Testis (tissue), 3 donors: ENCODE results near the gene ARHGEF7. TPM values are rescaled to one million over a fixed set of nuclear protein-coding genes. Genes with fewer than 3 reads are reported as not detected.

Experiments
- DNase-seq: peaks from one replicate; pipeline ENCODE4 v3.0.0-alpha.2; 2019
- H3K27ac ChIP-seq, 2 donors: fragments of 200-600 bp; sonication (generic); one replicate each; pipeline ENCODE4 v1.5.1; 2019
- H3K27me3 ChIP-seq: fragments of 200-600 bp; sonication (generic); one replicate; pipeline ENCODE4 v1.5.1; 2019
- H3K36me3 ChIP-seq: fragments of 200-600 bp; sonication (generic); one replicate; pipeline ENCODE4 v1.5.1; 2017; ENCODE audit warnings: low read depth; ENCODE audit errors: missing control alignments
- H3K4me1 ChIP-seq: fragments of 200-600 bp; sonication (generic); one replicate; pipeline ENCODE4 v1.5.1; 2019
- H3K4me3 ChIP-seq, 2 donors: fragments of 200-600 bp; sonication (generic); one replicate each; pipeline ENCODE4 v1.5.1; 2017 to 2019
- H3K9me3 ChIP-seq: fragments of 200-600 bp; sonication (generic); one replicate; pipeline ENCODE4 v1.5.1; 2017
- CTCF ChIP-seq, 3 experiments: fragments of 450-650 bp in 2 of 3; fragments of 200-600 bp in 1 of 3; sonication (generic) in 1 of 3; IDR thresholded peaks; one replicate each; pipeline ENCODE4 v1.5.1; 2016 to 2019; ENCODE audit warnings: antibody characterized with exemption in 3 of 3, mild to moderate bottlenecking in 2 of 3, moderate library complexity in 1 of 3
- POLR2A ChIP-seq: fragments of 450-650 bp; IDR thresholded peaks from one replicate; pipeline ENCODE4 v1.6.1; 2017; ENCODE audit warnings: antibody characterized with exemption, mild to moderate bottlenecking, moderate library complexity
- WGBS, 2 donors: methylation state at CpG; one replicate each; pipeline ENCODE4 v1.1.5; 2018; 5-methylcytosine and 5-hydroxymethylcytosine counted together
- intact Hi-C: fragments of 100-400 bp; cut with DNase I; formaldehyde crosslinking; loops from one replicate; pipeline ENCODE4 v1.15.1; 2023; ENCODE audit warnings: low total_unique reads
- polyA plus RNA-seq: library from polyadenylated mRNA; stranded (reverse); fragments of 350-450 nt; fragmentation: Illumina TruSeq; extraction: RNeasy Lipid Tissue Mini Kit (QIAGEN cat#74804); gene quantifications from one replicate; pipeline ENCODE4 v1.2.3, GENCODE V29; 2014; ENCODE audit warnings: low read depth, low replicate concordance; ENCODE audit not compliant: insufficient read depth
- total RNA-seq, 2 donors: library from RNA; depleted of rRNA; stranded (reverse); fragments of >200 nt; gene quantifications; one replicate each; pipeline ENCODE4 v1.2.3, GENCODE V29; 2016

The ARHGEF7 gene
- total and polyA plus RNA-seq, 3 donors from 2014 or later = 73.6 to 136 (median 118) TPM

GRCh38 chr13:111159362-111160320, 44.5 kb downstream of the ARHGEF7 start:
- TF ChIP-seq POLR2A (no peak), CTCF (IDR thresholded peaks at IDR 0.05) (no peak)
- Histone ChIP-seq H3K9me3 (no peaks in the 10 kb centered on the region), H3K4me3 (no peak overlapping the region), H3K27ac (no peak overlapping the region), H3K4me1 (peaks cover 3% of the 10 kb centered on the region), H3K27me3 (no peaks in the 10 kb centered on the region), H3K36me3 (no peaks in the 10 kb centered on the region)
- DNase-seq = no peak
- 84 to 87% methylated on average over 3 of the region's 3 CpGs for WGBS, 2 donors
- intact Hi-C loops = no loop called here

GRCh38 chr13:111160648-111161047, 45.5 kb downstream of the ARHGEF7 start:
- no peaks in the 10 kb centered on the region for H3K27me3 ChIP-seq
- H3K36me3 ChIP-seq = no peaks in the 10 kb centered on the region
- no peak for DNase-seq
- no peak overlapping the region for H3K27ac ChIP-seq
- no peak overlapping the region for H3K4me3 ChIP-seq
- no peaks in the 10 kb centered on the region for H3K4me1 ChIP-seq
- TF ChIP-seq POLR2A = no peak
- no peak for TF ChIP-seq CTCF (IDR thresholded peaks at IDR 0.05)
- WGBS, 2 donors = 96 to 99% methylated on average over 3 of the region's 3 CpGs
- intact Hi-C loops = no loop called here
- no peaks in the 10 kb centered on the region for H3K9me3 ChIP-seq

GRCh38 chr13:111161601-111162600, 46.8 kb downstream of the ARHGEF7 start:
- no peaks in the 10 kb centered on the region for H3K4me1 ChIP-seq
- H3K27me3 ChIP-seq = no peaks in the 10 kb centered on the region
- intact Hi-C loops = no loop called here
- no peaks in the 10 kb centered on the region for H3K36me3 ChIP-seq
- H3K27ac ChIP-seq = no peak overlapping the region
- no peak for DNase-seq
- no peaks in the 10 kb centered on the region for H3K9me3 ChIP-seq
- H3K4me3 ChIP-seq = no peak overlapping the region
- TF ChIP-seq POLR2A (no peak), CTCF (IDR thresholded peaks at IDR 0.05) (no peak)
- 80 to 86% methylated on average over 5 of the region's 5 CpGs for WGBS, 2 donors

- WGBS, 2 donors = 92 to 94% methylated on average over 10 of the region's 10 CpGs
- Histone ChIP-seq H3K4me3 (no peak overlapping the region), H3K9me3 (no peaks in the 10 kb centered on the region), H3K4me1 (no peaks in the 10 kb centered on the region), H3K27ac (no peak overlapping the region), H3K27me3 (no peaks in the 10 kb centered on the region), H3K36me3 (no peaks in the 10 kb centered on the region)
- DNase-seq = no peak
- intact Hi-C loops = no loop called here
- TF ChIP-seq POLR2A (no peak), CTCF (IDR thresholded peaks at IDR 0.05) (no peak)
These were observed 50.3 kb downstream of the ARHGEF7 start for GRCh38 chr13:111165241-111166010.
